Measurements from ENCODE around the gene OR51B4. TPM values are rescaled to one million over a fixed set of nuclear protein-coding genes. Genes with fewer than 3 reads are reported as not detected.
"Not testable (repeated sequence)": the region's sequence is repeated elsewhere in the genome, so short reads cannot be mapped to it uniquely, and the experiment has no call there.

OR51B4 gene
- total and polyA plus RNA-seq, 2 of the 13 experiments (the other 11 are each of a cell fraction or from before 2014, with no cell fraction given) = 0.11 to 0.33 TPM

DNA sequence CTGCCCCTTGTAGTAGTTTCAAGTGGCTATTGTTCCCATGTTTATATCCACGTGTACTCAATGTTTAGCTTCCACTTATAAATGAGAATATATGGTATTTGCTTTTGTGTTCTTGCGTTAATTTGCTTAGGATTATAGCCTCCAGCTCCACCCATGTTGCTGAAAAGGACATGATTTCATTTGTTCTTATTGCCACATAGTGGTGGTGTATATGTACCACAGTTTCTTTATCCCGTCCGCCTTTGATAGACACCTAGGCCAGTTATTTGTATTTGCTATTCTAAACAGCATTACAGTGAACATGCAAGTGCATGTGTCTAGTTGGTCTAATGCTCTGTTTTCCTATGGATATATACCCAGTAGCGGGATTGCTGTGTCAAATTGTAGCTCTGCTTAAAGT lies 15.5 kb upstream of the OR51B4 start (continued):
- TF ChIP-seq NFIB (CRISPR knock-in tag; IDR thresholded peaks at IDR 0.05; ENCODE audit: borderline replicate concordance) (no peak), ZNF563 (CRISPR knock-in tag; IDR thresholded peaks at IDR 0.05) (no peak), HDAC1 (CRISPR knock-in tag; IDR thresholded peaks at IDR 0.05) (no peak)
- TF ChIP-seq, protein P1, sequence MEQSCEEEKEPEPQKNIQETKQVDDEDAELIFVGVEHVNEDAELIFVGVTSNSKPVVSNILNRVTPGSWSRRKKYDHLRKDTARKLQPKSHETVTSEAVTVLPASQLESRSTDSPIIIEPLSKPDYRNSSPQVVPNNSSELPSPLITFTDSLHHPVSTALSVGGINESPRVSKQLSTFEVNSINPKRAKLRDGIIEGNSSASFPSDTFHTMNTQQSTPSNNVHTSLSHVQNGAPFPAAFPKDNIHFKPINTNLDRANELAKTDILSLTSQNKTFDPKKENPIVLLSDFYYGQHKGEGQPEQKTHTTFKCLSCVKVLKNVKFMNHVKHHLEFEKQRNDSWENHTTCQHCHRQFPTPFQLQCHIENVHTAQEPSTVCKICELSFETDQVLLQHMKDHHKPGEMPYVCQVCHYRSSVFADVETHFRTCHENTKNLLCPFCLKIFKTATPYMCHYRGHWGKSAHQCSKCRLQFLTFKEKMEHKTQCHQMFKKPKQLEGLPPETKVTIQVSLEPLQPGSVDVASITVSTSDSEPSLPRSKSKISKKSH (CRISPR knock-in tag; IDR thresholded peaks at IDR 0.05; ENCODE audit: borderline replicate concordance) = no peak

- H3K4me3 ChIP-seq (replicated peaks in 1 of 3; ENCODE audit: insufficient read depth in 1 of 3, low read depth in 2 of 3, low read length in 3 of 3); DNase-seq (ENCODE audit: low spot score); H2AFZ ChIP-seq (ENCODE audit: low read length); H3K4me2 ChIP-seq (ENCODE audit: low read depth, low read length); FAIRE-seq; H3K27me3 ChIP-seq (ENCODE audit: control insufficient read depth in 1 of 2, insufficient read depth in 2 of 2, low read length in 2 of 2); H3K36me3 ChIP-seq (replicated peaks in 1 of 2; ENCODE audit: control insufficient read depth in 1 of 2, insufficient read depth in 2 of 2, low read length in 2 of 2); ATAC-seq; H3K79me2 ChIP-seq (ENCODE audit: insufficient read depth, low read length); CTCF ChIA-PET (ENCODE audit: low intra/inter-chr PET ratio, low total read pairs); H3K27ac ChIP-seq (ENCODE audit: extremely low read length, insufficient read depth, low read length); intact Hi-C loops (cut with micrococcal nuclease; ENCODE audit: unreplicated experiment); H3K9me3 ChIP-seq (ENCODE audit: low read length); H4K20me1 ChIP-seq (ENCODE audit: insufficient read depth, low read length); POLR2A ChIA-PET; H3K9ac ChIP-seq (ENCODE audit: insufficient read depth, low read depth, low read length); in situ Hi-C loops (cut with HindIII; ENCODE audit: extremely low pct_ligation_motif_present, low pct_unique_long_range_greater_than_20kb); BruUV-seq (replicated peaks); H3K4me1 ChIP-seq (ENCODE audit: insufficient read depth, low read length): not testable (repeated sequence)
- 0% methylated on average over 3 of the region's 3 CpGs for WGBS (ENCODE audit: low lambda C conversion rate)
- peak; percentile 32; the same call in 1 of the 2 replicates for TF ChIP-seq MNT (IDR thresholded peaks at IDR 0.05)
Measured at GRCh38 chr11:5313326-5314023, 11.7 kb upstream of the OR51B4 start.

All from HepG2 (cell line).